ENCODE measurements around the gene MROH8.

Gene MROH8

DNA sequence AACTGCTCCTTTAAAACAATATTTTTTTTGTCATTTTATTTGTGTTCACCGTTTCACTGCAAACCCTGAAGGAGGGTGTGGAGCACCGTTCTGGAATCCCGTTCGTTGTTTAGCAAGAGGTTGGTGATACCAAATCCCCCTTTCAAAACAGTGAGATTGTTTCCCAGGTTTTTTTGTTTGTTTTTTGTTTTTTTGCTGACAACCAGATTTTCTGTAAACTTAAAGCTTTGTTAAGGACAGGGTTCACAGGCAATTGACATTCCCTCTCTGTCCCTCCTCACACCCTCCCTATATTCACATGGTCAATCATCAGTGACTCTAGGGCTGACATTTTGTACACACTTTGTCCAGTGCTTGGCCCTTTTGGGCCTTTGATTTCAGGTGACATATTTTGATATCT is 21.0 kb upstream of the MROH8 start:
- Histone ChIP-seq H3K9me3 (replicated peaks; ENCODE audit: insufficient read depth, low read length) (no peaks in the 10 kb centered on the region), H3K4me1 (ENCODE audit: low read length) (no peaks in the 10 kb centered on the region), H3K79me2 (ENCODE audit: low read length) (peaks cover 97% of the 10 kb centered on the region), H3K27ac (ENCODE audit: low read length) (no peak overlapping the region), H4K20me1 (ENCODE audit: insufficient read depth, low read length) (peaks cover 24% of the 10 kb centered on the region), H3K9ac (ENCODE audit: low read length) (no peak overlapping the region), H3K4me3 (ENCODE audit: low read length) (no peak overlapping the region), H3F3A (ENCODE audit: insufficient read depth, low read length) (no peaks in the 10 kb centered on the region), H3K36me3 (replicated peaks; ENCODE audit: insufficient read depth, low read length) (peaks cover 30% of the 10 kb centered on the region), H3K9me2 (replicated peaks; ENCODE audit: insufficient read depth, low read length) (no peaks in the 10 kb centered on the region), H3K27me3 (replicated peaks; ENCODE audit: insufficient read depth, low read length) (no peaks in the 10 kb centered on the region), H3K4me2 (ENCODE audit: low read depth, low read length) (no peak overlapping the region), H2AFZ (ENCODE audit: low read length) (no peak overlapping the region)
- TF ChIP-seq, protein P1, sequence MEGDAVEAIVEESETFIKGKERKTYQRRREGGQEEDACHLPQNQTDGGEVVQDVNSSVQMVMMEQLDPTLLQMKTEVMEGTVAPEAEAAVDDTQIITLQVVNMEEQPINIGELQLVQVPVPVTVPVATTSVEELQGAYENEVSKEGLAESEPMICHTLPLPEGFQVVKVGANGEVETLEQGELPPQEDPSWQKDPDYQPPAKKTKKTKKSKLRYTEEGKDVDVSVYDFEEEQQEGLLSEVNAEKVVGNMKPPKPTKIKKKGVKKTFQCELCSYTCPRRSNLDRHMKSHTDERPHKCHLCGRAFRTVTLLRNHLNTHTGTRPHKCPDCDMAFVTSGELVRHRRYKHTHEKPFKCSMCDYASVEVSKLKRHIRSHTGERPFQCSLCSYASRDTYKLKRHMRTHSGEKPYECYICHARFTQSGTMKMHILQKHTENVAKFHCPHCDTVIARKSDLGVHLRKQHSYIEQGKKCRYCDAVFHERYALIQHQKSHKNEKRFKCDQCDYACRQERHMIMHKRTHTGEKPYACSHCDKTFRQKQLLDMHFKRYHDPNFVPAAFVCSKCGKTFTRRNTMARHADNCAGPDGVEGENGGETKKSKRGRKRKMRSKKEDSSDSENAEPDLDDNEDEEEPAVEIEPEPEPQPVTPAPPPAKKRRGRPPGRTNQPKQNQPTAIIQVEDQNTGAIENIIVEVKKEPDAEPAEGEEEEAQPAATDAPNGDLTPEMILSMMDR (IDR thresholded peaks at IDR 0.05; ENCODE audit: low read length) = no peak
- TF ChIP-seq EZH2phosphoT487 (IDR thresholded peaks at IDR 0.05; ENCODE audit: low read length) (no peak), EZH2 (optimal IDR thresholded peaks at IDR 0.05; ENCODE audit: low read depth, low read length) (no peak)
- no peak for DNase-seq

DNA sequence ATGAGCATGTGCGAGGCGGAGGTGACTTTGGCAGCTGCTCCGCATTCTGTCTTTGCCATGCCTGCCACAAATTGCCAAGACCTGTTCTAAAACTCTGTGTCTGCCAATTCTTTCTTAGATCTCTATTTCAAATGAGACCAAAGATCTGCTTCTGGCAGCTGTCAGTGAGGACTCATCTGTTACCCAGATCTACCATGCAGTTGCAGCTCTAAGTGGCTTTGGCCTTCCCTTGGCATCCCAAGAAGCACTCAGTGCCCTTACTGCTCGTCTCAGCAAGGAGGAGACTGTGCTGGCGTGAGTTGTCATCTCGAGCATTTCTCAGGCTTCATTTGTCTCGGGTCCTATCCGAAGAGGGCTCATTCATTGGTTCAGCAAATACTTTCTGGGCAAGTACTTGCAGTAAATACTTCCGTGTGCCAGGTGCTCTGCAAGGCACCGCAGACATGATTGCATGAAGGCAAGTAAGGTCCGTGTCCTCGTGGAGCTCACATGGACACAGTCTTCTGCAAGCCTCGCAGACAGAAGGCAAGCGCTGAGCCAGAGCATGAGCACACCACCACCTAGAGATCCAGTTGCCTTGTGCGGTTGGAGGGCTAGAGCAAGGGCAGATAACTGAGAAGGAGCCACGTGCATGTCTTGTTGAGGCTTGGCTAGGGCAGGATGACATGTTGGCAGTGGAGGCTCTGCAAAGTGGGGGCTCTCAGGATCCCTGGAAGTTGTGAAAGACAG is 19.7 kb upstream of the MROH8 start:
- Histone ChIP-seq H3K79me2 (ENCODE audit: low read length) (peaks cover 97% of the 10 kb centered on the region), H3K9me3 (replicated peaks; ENCODE audit: insufficient read depth, low read length) (no peaks in the 10 kb centered on the region), H3K4me3 (ENCODE audit: low read length) (no peak overlapping the region), H3K27ac (ENCODE audit: low read length) (no peak overlapping the region), H3K4me2 (ENCODE audit: low read depth, low read length) (no peak overlapping the region), H3K9me2 (replicated peaks; ENCODE audit: insufficient read depth, low read length) (no peaks in the 10 kb centered on the region), H2AFZ (ENCODE audit: low read length) (no peak overlapping the region), H3K27me3 (replicated peaks; ENCODE audit: insufficient read depth, low read length) (no peaks in the 10 kb centered on the region), H3K4me1 (ENCODE audit: low read length) (no peaks in the 10 kb centered on the region), H3K9ac (ENCODE audit: low read length) (no peak overlapping the region), H3F3A (ENCODE audit: insufficient read depth, low read length) (no peaks in the 10 kb centered on the region), H4K20me1 (ENCODE audit: insufficient read depth, low read length) (peaks cover 35% of the 10 kb centered on the region), H3K36me3 (replicated peaks; ENCODE audit: insufficient read depth, low read length) (peaks cover 17% of the 10 kb centered on the region)
- no peak for DNase-seq
- TF ChIP-seq EZH2phosphoT487 (IDR thresholded peaks at IDR 0.05; ENCODE audit: low read length) (no peak), EZH2 (optimal IDR thresholded peaks at IDR 0.05; ENCODE audit: low read depth, low read length) (no peak)
- TF ChIP-seq, protein P1 (IDR thresholded peaks at IDR 0.05; ENCODE audit: low read length) = no peak

GRCh38 chr20:37194621-37195417 is 15.5 kb upstream of the MROH8 start:
- no peak overlapping the region for H3K27ac ChIP-seq (ENCODE audit: low read length)
- no peaks in the 10 kb centered on the region for H3K27me3 ChIP-seq (replicated peaks; ENCODE audit: insufficient read depth, low read length)
- no peaks in the 10 kb centered on the region for H3K9me3 ChIP-seq (replicated peaks; ENCODE audit: insufficient read depth, low read length)
- H3K4me3 ChIP-seq (ENCODE audit: low read length) = no peak overlapping the region
- H3F3A ChIP-seq (ENCODE audit: insufficient read depth, low read length) = peaks cover 10% of the 10 kb centered on the region
- H3K36me3 ChIP-seq (replicated peaks; ENCODE audit: insufficient read depth, low read length) = 0 out of 2 replicates have a peak, but pooled peaks cover 13% of the 10 kb centered on the region
- no peaks in the 10 kb centered on the region for H3K9me2 ChIP-seq (replicated peaks; ENCODE audit: insufficient read depth, low read length)
- H4K20me1 ChIP-seq (ENCODE audit: insufficient read depth, low read length) = peaks cover 65% of the 10 kb centered on the region
- TF ChIP-seq EZH2phosphoT487 (IDR thresholded peaks at IDR 0.05; ENCODE audit: low read length) (no peak), EZH2 (optimal IDR thresholded peaks at IDR 0.05; ENCODE audit: low read depth, low read length) (no peak)
- TF ChIP-seq, protein P1 (IDR thresholded peaks at IDR 0.05; ENCODE audit: low read length) = no peak
- H3K9ac ChIP-seq (ENCODE audit: low read length) = no peak overlapping the region
- H3K4me1 ChIP-seq (ENCODE audit: low read length) = peaks cover 15% of the 10 kb centered on the region
- no peak for DNase-seq
- H3K4me2 ChIP-seq (ENCODE audit: low read depth, low read length) = no peak overlapping the region
- peaks cover 100% of the 10 kb centered on the region for H3K79me2 ChIP-seq (ENCODE audit: low read length)
- H2AFZ ChIP-seq (ENCODE audit: low read length) = no peak overlapping the region
